Gastrocnemius medialis (tissue), 4 donors: ENCODE results near the gene REPS2.

Source experiments
- POLR2A ChIP-seq, 2 donors: fragments of 450-650 bp; IDR thresholded peaks; one replicate each; pipeline ENCODE4 v1.6.1; 2017; ENCODE audit warnings: antibody characterized with exemption in 2 of 2, mild to moderate bottlenecking in 2 of 2, moderate library complexity in 2 of 2
- TF ChIP-seq, protein P1 (sequence below), 5 experiments: fragments of 450-650 bp in 3 of 5; fragments of 200-600 bp in 2 of 5; sonication (generic) in 2 of 5; IDR thresholded peaks in 4 of 5; conservative IDR thresholded peaks in 1 of 5; 1 replicate in 4 of 5; 2 replicates in 1 of 5; pipeline ENCODE4 v1.5.1; 2016 to 2019; ENCODE audit warnings: antibody characterized with exemption in 5 of 5, mild to moderate bottlenecking in 3 of 5, moderate library complexity in 3 of 5

- TF ChIP-seq, protein P1, sequence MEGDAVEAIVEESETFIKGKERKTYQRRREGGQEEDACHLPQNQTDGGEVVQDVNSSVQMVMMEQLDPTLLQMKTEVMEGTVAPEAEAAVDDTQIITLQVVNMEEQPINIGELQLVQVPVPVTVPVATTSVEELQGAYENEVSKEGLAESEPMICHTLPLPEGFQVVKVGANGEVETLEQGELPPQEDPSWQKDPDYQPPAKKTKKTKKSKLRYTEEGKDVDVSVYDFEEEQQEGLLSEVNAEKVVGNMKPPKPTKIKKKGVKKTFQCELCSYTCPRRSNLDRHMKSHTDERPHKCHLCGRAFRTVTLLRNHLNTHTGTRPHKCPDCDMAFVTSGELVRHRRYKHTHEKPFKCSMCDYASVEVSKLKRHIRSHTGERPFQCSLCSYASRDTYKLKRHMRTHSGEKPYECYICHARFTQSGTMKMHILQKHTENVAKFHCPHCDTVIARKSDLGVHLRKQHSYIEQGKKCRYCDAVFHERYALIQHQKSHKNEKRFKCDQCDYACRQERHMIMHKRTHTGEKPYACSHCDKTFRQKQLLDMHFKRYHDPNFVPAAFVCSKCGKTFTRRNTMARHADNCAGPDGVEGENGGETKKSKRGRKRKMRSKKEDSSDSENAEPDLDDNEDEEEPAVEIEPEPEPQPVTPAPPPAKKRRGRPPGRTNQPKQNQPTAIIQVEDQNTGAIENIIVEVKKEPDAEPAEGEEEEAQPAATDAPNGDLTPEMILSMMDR (IDR thresholded peaks at IDR 0.05 in 4 of 5, conservative IDR thresholded peaks at IDR 0.05 in 1 of 5), result no peak
- TF ChIP-seq POLR2A (IDR thresholded peaks at IDR 0.05), result no peak
These were observed 85.9 kb downstream of the REPS2 start for GRCh38 chrX:17032351-17032750.
